GM19438 (cell line): ENCODE results near the gene POU2F1.

Experiments used
- ATAC-seq: cut with Tn5 transposase; IDR thresholded peaks from one replicate; pipeline ENCODE4 v1.9.1; 2021; ENCODE audit warnings: low read depth; ENCODE audit not compliant: unreplicated experiment

Gene POU2F1

GRCh38 chr1:167456524-167456923, 235.8 kb downstream of the POU2F1 start:
- ATAC-seq, result no peak

GRCh38 chr1:167456926-167457325, 236.2 kb downstream of the POU2F1 start:
- ATAC-seq, result no peak

GRCh38 chr1:167457936-167458584, 237.4 kb downstream of the POU2F1 start:
- no peak for ATAC-seq

- no peak for ATAC-seq
These were observed 240.2 kb downstream of the POU2F1 start for GRCh38 chr1:167460836-167461235.

GRCh38 chr1:167462341-167462740, 241.7 kb downstream of the POU2F1 start:
- no peak for ATAC-seq

- no peak for ATAC-seq
These were observed 242.4 kb downstream of the POU2F1 start for GRCh38 chr1:167463080-167463479.

- no peak for ATAC-seq
These were observed 243.3 kb downstream of the POU2F1 start for GRCh38 chr1:167463875-167464575.

- no peak for ATAC-seq
These were observed 244.3 kb downstream of the POU2F1 start for GRCh38 chr1:167465018-167465417.

- ATAC-seq, result no peak
These were observed 245.1 kb downstream of the POU2F1 start for GRCh38 chr1:167465743-167466142.

GRCh38 chr1:167467126-167467710, 246.5 kb downstream of the POU2F1 start:
- no peak for ATAC-seq

- no peak for ATAC-seq
These were observed 247.1 kb downstream of the POU2F1 start for GRCh38 chr1:167467752-167468151.

- no peak for ATAC-seq
These were observed 248.7 kb downstream of the POU2F1 start for GRCh38 chr1:167469280-167469965.

- ATAC-seq, result no peak
These were observed 250.9 kb downstream of the POU2F1 start for GRCh38 chr1:167471568-167471967.

GRCh38 chr1:167472752-167473521, 252.3 kb downstream of the POU2F1 start:
- no peak for ATAC-seq

- no peak for ATAC-seq
These were observed 253.1 kb downstream of the POU2F1 start for GRCh38 chr1:167473761-167474160.

- ATAC-seq, result no peak
These were observed 253.5 kb downstream of the POU2F1 start for GRCh38 chr1:167474191-167474641.

GRCh38 chr1:167476061-167476460, 255.4 kb downstream of the POU2F1 start:
- no peak for ATAC-seq
